GM18873 (cell line): ENCODE results near the gene SLC25A21.
"Not testable (repeated sequence)": the region's sequence is repeated elsewhere in the genome, so short reads cannot be mapped to it uniquely, and the experiment has no call there.

ENCODE experiments used
- ATAC-seq: cut with Tn5 transposase; IDR thresholded peaks from one replicate; pipeline ENCODE4 v1.9.1; 2021; ENCODE audit warnings: mild to moderate bottlenecking, moderate library complexity, moderate number of reproducible peaks; ENCODE audit not compliant: unreplicated experiment, low FRiP score

The SLC25A21 gene

DNA sequence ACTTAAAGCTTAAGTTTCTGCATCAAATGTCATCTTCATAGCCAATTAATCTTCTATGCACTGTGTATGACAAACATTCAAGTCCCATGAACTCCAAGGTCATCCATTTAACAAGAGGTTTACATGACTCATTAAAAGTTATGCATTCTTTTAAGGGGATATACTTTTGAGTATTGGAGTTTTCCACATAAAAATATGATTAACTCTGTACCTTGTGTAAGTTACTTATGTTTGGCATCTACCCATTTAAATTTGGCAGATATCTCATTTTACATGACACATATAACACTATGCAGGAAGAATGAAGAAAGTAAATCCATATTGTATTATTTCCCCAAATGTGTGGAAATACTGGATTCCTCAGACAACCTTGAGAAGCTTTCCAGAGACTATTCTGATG lies 270.5 kb downstream of the SLC25A21 start:
- no peak for ATAC-seq

DNA sequence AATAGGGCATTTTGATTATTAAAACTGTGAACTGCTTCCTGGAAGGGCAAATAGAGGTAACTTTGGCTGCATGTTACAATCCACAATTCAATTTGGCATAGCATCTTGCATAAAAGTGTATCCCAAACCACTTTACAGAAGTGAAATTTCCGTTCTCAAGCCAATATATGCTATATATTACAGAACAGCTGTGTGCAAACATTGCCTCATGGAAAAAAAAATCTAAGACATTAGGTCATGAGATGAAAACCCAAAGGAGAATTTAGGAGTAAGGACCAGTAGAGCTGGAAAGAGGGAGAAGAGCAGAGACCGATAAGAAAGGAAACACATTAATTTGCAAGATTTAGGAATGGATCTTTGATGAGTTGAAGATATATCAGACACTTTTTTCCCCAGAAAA lies 271.6 kb downstream of the SLC25A21 start:
- no peak for ATAC-seq

DNA sequence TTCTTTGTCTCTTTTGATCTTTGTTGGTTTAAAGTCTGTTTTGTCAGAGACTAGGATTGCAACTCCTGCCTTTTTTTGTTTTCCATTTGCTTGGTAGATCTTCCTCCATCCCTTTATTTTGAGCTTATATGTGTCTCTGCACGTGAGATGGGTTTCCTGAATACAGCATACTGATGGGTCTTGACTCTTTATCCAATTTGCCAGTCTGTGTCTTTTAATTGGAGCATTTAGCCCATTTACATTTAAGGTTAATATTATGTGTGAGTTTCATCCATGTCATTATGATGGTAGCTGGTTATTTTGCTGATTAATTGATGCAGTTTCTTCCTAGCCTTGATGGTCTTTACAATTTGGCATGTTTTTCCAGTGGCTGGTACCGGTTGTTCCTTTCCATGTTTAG lies 276.1 kb downstream of the SLC25A21 start:
- ATAC-seq, result not testable (repeated sequence)

GRCh38 chr14:36884049-36884448 lies 288.4 kb downstream of the SLC25A21 start:
- ATAC-seq, result no peak

DNA sequence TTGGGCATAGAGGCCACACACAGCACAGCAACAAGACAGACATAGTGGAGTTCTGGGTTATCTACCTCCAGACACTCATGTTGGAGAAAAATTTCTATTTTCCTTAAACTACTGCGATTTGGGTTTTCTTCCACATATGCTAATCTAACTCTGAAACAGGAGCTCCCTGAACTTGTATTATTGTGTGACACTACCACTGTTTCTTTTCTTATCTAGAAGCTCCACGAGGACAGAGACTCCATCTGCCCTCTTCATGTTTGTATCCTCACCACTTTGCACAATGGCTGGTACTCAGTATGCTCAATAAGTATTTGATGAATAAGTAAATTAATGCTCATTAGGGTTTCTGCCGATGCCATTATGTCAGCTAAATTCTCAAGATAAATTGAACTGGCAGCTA lies 292.1 kb downstream of the SLC25A21 start:
- ATAC-seq, result no peak

DNA sequence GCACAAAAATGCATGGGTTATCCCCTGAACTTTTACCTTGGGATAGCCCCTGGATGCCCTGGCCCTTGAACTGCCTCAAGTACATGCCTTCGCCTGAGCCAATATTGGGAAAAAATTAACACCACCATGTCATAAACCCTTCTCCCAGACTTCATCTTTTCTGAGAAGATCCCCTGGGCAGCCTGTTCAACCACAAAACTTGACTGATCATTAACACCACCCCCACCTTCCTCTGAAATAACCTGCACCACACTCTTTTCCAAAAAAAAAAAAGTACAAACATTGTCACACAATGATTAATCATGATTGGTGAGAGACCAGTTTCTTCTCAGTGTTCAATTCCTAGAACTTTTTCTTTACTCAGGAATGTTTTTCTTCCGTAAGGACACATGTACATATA lies 292.8 kb downstream of the SLC25A21 start:
- ATAC-seq, result no peak

DNA sequence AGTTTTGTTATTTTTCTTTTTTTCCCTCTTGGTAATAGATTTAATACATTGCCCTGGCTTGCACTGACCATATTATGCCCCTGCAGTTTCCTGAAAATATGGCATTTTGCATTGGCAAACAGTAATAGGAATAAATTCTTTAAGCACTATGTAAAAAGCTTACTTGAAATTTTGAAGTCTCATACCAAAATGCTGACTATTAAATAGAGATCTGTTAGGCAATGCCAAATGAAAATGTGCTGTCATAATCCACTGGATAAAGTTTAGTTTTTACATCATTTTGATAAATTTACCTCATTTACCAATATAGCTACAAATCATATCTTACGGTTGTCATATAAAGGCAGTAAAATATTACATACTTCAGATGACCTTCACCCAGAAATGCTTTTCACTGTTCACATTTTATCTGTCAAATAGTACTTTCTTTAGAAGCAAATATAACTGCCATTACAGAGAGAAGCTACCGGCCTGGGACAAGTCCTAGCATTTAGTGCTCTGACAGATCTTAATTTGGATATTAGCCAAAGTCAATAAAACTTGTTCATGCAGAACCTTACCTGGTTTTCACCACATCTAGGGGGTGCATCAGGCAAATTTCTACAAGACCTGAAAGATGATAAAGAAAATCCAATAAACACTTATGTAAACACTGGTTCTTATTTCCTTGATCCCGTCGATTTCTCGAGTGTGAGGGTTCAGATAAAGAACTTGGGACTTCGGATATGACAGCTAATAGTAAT lies 297.8 kb downstream of the SLC25A21 start:
- no peak for ATAC-seq

DNA sequence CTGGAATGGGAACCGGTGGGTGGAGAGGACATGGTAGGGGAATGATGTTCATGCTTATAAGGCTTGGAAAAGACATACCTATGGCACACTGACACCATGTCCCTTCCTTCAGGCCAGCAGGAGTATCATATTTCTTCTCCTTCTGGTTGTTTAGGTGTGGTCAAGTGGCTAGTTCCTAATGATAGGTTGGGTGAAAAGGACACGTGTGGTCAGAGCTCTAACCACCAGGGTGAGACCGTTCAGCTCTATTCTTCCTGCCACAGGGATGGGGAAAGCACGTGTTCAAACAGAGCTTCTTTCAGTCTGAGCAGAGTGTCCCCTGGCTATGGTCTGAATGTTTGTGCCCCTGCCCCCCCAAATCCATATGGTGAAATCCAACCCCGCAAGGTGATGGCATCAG lies 301.6 kb downstream of the SLC25A21 start:
- no peak for ATAC-seq

GRCh38 chr14:36869125-36869524 lies 303.3 kb downstream of the SLC25A21 start:
- ATAC-seq, result no peak

DNA sequence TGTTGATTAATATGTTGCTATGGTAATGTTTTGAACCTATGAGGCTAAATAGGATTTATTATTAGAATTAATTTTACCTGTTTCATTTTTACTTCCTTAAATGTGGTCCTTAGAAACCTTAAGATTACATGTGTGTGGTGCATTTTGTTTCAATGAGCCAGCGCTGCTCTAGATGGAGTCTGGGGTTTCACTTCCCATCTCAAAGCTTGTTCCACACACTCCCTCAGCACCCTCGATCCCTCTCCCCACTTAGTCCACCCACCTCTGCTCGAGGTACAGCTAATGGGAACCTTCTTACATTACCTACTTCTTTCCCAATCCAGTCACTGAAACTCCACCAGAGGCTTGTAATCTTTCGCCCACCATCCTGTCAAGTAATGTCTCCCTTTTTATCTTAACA lies 305.5 kb downstream of the SLC25A21 start:
- no peak for ATAC-seq

GRCh38 chr14:36863271-36863670 lies 309.1 kb downstream of the SLC25A21 start:
- no peak for ATAC-seq

DNA sequence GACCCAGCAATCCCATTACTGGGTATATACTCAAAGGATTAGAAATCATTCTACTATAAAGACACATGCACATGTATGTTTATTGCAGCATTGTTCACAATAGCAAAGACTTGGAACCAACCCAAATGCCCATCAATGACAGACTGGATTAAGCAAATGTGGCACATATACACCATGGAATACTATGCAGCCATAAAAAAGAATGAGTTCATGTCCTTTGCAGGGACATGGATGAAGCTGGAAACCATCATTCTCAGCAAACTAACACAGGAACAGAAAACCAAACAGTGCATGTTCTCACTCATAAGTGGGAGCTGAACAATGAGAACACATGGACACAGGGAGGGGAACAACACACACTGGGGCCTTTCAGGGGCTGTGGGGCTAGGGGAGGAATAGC lies 310.2 kb downstream of the SLC25A21 start:
- ATAC-seq, result not testable (repeated sequence)

GRCh38 chr14:36860831-36861230 lies 311.6 kb downstream of the SLC25A21 start:
- no peak for ATAC-seq

GRCh38 chr14:36859119-36859518 lies 313.3 kb downstream of the SLC25A21 start:
- ATAC-seq, result no peak

DNA sequence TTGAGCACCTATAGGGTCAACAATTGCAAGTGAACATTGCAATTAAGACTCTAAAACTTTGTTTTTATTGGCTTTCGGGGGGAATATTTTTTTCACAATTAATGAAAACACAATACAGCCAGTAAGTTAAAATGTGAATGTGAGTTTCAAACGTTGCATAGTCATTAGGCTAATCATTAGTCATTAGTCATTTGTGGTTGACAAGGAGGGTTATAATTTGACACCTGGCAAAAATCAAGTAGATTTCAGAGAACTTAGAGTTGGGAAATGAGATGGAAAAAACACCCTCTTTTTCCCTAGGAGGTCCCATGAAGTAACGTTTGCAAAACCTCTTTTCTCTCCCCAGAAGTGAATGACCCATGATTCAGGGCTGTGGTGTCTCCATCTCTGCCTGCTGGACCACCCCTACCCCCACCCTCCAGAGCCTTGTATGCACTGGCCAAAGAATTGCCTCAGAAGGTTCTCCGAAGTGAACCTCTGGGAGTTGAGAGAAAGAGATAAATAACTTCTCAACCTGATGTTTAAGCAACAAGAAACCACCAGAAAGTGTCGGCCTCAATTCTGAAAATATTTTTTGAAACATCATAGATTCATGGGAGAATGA lies 314.5 kb downstream of the SLC25A21 start:
- ATAC-seq, result no peak

- no peak for ATAC-seq
Measured at GRCh38 chr14:36857136-36857535, 315.3 kb downstream of the SLC25A21 start.

DNA sequence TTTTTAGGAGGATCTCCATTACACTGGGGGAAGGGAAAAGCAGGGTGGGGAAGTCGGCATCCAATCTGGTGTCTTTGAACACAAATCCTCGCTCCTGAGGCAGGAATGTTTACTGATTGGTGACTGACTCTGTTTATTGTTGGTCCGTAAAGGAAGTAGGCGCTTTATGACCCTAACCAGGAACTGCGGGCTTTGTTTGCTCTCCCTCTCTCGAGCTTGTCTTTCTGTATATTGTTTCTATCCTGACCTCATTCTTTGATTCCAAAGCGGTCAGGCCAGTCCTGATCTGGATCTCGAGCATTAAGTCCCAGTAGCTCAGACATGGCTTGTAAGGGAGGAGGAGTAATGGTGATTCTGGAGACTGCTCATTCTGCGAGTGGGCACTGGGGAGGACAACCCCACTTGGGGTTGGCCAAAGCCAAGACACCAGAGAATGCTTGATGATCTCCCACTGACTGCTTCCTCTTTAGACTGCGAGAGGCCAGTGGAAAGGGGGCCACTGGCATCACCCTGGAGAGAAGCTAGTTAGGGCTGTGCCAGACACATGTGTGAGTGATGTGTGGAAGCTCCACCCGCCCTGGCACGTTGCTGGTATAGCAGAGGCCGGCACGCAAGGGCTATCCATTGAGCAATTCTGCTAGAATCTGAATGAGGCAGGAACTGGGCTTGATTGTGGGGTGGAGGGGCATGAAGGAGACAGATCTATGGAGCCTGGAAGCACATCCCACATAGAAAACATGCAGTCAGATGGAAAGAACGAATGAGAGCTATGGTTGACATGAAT lies 316.1 kb downstream of the SLC25A21 start:
- no peak for ATAC-seq

DNA sequence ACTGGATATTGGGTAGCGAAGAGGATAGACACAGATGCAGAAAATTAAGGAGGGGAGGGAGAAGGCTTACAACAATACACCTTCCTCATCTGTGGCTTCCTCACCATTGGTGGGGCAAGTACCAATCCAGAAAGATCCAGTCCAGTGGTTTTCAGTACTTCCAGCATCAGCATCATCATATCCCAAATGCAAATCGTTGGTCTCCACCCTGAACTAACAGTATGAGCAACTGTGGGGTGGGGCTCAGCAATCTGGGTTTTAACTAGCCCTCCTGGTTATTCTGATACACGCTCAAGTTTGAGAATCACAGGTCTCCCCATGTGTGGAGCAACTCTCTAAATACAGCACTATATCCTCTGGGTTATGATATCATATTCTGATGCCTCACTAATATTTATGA lies 317.0 kb downstream of the SLC25A21 start:
- ATAC-seq, result no peak

GRCh38 chr14:36852981-36853691 lies 319.3 kb downstream of the SLC25A21 start:
- no peak for ATAC-seq

- ATAC-seq, result no peak
Measured at GRCh38 chr14:36848213-36848612, 324.2 kb downstream of the SLC25A21 start.

DNA sequence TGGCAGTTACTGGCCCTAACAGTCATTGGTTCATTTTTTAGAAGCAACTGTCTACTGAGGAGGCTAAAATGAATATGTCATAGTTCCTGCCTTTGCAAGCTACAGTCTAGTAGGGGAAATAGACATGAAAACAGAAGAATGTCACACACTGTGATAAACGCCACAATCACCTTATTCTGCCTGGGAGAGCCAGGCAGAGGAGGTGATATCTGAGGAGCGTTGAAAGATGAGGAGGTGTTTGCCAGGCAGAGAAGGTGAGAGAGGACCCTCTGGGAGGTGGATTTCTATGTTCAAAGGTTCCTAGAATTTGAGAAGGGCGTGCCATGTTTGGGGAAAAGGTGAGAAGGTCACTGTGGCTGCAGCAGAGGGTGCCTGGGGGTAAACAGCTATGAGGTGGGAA lies 325.0 kb downstream of the SLC25A21 start:
- ATAC-seq, result no peak
